MCF 10A (cell line): ENCODE measurements around the gene ADTRP. TPM values are rescaled to one million over a fixed set of nuclear protein-coding genes. Genes with fewer than 3 reads are reported as not detected.

ENCODE experiments used
- BruUV-seq: library from RNA; stranded (reverse); fragments of 400-500 nt; replicated peaks from 2 replicates; lab custom pipeline; 2021; lab: Mats Ljungman, UMichigan
- CTCF ChIA-PET: fragments of 300-600 bp; sonication (Branson Sonifier 250); formaldehyde crosslinking; extraction: SDS; loops from one replicate; lab custom pipeline; 2021; ENCODE audit warnings: antibody characterized with exemption, inconsistent platforms; lab: Yijun Ruan, JAX
- POLR2A ChIA-PET: fragments of 300-600, 350-650 bp; sonication (Branson Sonifier 250); formaldehyde crosslinking; extraction: SDS; loops from one replicate; lab custom pipeline; 2020; ENCODE audit warnings: antibody characterized with exemption, inconsistent platforms; lab: Yijun Ruan, JAX
- DNase-seq: peaks from one replicate; pipeline ENCODE4 v3.0.0-alpha.2; 2018; ENCODE audit not compliant: unreplicated experiment
- H3K27ac Mint-ChIP-seq: one replicate; pipeline ENCODE4 v1.8.0; 2022; ENCODE audit warnings: mild to moderate bottlenecking, low read depth, mixed read lengths; ENCODE audit not compliant: unreplicated experiment
- H3K27me3 Mint-ChIP-seq: one replicate; pipeline ENCODE4 v1.8.0; 2022; ENCODE audit warnings: mixed read lengths; ENCODE audit not compliant: insufficient read depth, unreplicated experiment
- H3K36me3 Mint-ChIP-seq: one replicate; pipeline ENCODE4 v1.8.0; 2022; ENCODE audit warnings: mild to moderate bottlenecking, moderate library complexity, mixed read lengths; ENCODE audit not compliant: insufficient read depth, unreplicated experiment
- H3K4me1 Mint-ChIP-seq: one replicate; pipeline ENCODE4 v1.8.0; 2022; ENCODE audit warnings: mixed read lengths; ENCODE audit not compliant: insufficient read depth, unreplicated experiment
- H3K4me3 Mint-ChIP-seq: one replicate; pipeline ENCODE4 v1.8.0; 2022; ENCODE audit warnings: mild to moderate bottlenecking, moderate library complexity, mixed read lengths; ENCODE audit not compliant: unreplicated experiment
- H3K9me3 Mint-ChIP-seq: one replicate; pipeline ENCODE4 v1.8.0; 2022; ENCODE audit warnings: mixed read lengths; ENCODE audit not compliant: unreplicated experiment
- intact Hi-C: fragments of 100-400 bp; cut with micrococcal nuclease; formaldehyde crosslinking; loops from 2 replicates; pipeline ENCODE4 v1.14.1; 2022
- total RNA-seq: library from RNA; stranded (reverse); gene quantifications from 2 replicates; pipeline ENCODE4 v1.2.3, GENCODE V29; 2022
- TF ChIP-seq, protein P1 (sequence below): fragments of 200-600 bp; IDR thresholded peaks from one replicate; pipeline ENCODE4 v1.8.0; 2022; ENCODE audit warnings: antibody characterized with exemption, mild to moderate bottlenecking; ENCODE audit not compliant: unreplicated experiment

The ADTRP gene
- total RNA-seq, 1 experiment from 2014 or later = 14.8 TPM

GRCh38 chr6:11791354-11792107, 12.9 kb upstream of the ADTRP start:
- Mint-ChIP-seq H3K27ac (no peak overlapping the region), H3K27me3 (no peaks in the 10 kb centered on the region), H3K4me1 (no peaks in the 10 kb centered on the region), H3K4me3 (no peak overlapping the region), H3K36me3 (no peaks in the 10 kb centered on the region), H3K9me3 (no peaks in the 10 kb centered on the region)
- BruUV-seq = no TSS peak
- intact Hi-C loops = no loop called here
- TF ChIP-seq, protein P1, sequence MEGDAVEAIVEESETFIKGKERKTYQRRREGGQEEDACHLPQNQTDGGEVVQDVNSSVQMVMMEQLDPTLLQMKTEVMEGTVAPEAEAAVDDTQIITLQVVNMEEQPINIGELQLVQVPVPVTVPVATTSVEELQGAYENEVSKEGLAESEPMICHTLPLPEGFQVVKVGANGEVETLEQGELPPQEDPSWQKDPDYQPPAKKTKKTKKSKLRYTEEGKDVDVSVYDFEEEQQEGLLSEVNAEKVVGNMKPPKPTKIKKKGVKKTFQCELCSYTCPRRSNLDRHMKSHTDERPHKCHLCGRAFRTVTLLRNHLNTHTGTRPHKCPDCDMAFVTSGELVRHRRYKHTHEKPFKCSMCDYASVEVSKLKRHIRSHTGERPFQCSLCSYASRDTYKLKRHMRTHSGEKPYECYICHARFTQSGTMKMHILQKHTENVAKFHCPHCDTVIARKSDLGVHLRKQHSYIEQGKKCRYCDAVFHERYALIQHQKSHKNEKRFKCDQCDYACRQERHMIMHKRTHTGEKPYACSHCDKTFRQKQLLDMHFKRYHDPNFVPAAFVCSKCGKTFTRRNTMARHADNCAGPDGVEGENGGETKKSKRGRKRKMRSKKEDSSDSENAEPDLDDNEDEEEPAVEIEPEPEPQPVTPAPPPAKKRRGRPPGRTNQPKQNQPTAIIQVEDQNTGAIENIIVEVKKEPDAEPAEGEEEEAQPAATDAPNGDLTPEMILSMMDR = no peak
- CTCF ChIA-PET = interaction anchor here (0.7 kb wide), 1 partner anchor 468 kb away, joined by 3 read pairs; no protein-coding TSS in a partner anchor
- no peak for DNase-seq
- POLR2A ChIA-PET = no interaction called here

DNA sequence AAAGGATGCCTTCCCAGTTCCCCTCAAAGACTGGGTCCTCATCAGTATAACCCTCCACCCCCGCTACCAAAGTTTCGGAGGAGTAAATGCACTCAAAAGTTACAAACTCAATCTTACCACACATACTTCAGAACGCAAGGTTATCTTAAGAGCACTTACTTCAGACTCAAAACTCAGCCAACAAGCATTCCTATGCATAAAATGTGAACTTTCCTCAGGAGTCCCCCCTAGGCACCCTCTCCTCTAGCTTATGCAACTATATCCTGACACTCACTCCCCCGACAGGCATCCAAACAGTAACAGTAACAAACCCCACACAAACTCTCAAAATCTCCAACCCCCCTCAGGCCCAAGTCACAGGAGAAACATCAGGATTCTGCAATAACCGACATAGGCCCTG, 11.1 kb upstream of the ADTRP start:
- intact Hi-C loops = no loop called here
- no peak for DNase-seq
- TF ChIP-seq, protein P1 = no peak
- BruUV-seq = no TSS peak
- Mint-ChIP-seq H3K36me3 (no peaks in the 10 kb centered on the region), H3K9me3 (no peaks in the 10 kb centered on the region), H3K4me1 (peaks cover 5% of the 10 kb centered on the region), H3K27me3 (no peaks in the 10 kb centered on the region), H3K27ac (no peak overlapping the region), H3K4me3 (no peak overlapping the region)
- CTCF ChIA-PET = no interaction called here
- POLR2A ChIA-PET = no interaction called here

DNA sequence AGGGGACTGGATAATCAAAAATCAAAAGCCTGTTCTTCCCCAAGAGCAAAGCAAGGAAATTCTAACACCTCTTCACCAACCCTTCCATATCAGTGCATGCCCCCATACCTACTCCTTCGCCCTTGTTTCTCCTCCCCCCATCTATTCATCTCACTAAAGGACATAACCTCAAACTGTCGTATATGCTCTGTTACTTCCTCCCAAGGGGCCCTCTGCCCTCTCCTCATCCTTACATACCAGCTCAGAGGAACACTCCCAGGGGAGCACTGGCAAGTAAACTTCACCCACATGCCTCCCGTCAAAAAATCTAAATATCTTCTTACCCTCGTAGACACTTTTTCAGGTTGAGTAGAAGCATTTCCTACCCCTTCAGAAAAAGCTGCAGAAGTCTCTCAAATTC, 9.4 kb upstream of the ADTRP start:
- H3K27ac Mint-ChIP-seq = no peak overlapping the region
- peaks cover 5% of the 10 kb centered on the region for H3K36me3 Mint-ChIP-seq
- BruUV-seq = no TSS peak
- TF ChIP-seq, protein P1 = no peak
- intact Hi-C loops = no loop called here
- H3K9me3 Mint-ChIP-seq = peaks cover 6% of the 10 kb centered on the region
- POLR2A ChIA-PET = no interaction called here
- peaks cover 5% of the 10 kb centered on the region for H3K4me1 Mint-ChIP-seq
- DNase-seq = no peak
- CTCF ChIA-PET = no interaction called here
- H3K4me3 Mint-ChIP-seq = no peak overlapping the region
- no peaks in the 10 kb centered on the region for H3K27me3 Mint-ChIP-seq

DNA sequence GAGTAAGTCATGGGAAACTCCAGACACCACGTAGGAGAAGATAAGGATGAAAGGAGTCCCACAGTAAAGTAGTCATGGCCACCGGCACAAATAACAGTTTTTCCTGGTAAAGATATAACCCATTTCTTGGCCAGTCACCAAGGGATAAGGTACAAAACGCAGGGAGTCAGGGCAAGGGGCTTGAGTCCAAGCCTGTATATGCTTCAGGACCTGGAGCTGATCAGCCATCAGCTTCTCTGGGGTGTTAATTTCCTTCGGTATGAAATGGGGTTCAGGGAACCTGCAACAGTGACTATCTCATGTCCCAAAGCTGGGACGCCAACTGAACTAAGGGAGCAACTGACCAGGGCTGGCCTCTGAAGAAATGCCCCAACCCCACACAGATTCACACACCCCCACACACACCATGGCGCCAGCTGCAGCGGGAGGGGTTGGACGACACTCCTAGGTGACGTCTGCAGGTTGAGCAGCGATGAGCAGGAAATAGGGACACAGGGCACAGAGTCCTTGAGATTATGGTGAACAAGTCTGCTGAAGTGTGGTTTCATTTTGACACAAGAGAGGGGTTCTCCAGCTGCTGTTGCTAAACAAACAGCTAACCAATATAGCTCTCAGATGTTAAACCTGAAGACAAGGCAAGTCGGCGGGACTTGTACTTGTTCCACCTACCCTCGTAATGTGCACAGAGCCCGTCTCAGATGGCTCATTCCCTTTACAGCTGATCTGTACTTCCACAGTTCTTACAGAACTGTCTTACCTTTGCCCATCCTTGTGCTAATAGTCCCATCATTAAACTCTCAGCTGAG, 7.4 kb upstream of the ADTRP start:
- TF ChIP-seq, protein P1 = no peak
- BruUV-seq = no TSS peak
- Mint-ChIP-seq H3K4me3 (no peak overlapping the region), H3K9me3 (peaks cover 8% of the 10 kb centered on the region), H3K27me3 (no peaks in the 10 kb centered on the region), H3K36me3 (peaks cover 9% of the 10 kb centered on the region), H3K4me1 (peaks cover 5% of the 10 kb centered on the region), H3K27ac (no peak overlapping the region)
- DNase-seq = no peak
- ChIA-PET CTCF (interaction anchor here (0.6 to 1.2 kb wide), 5 partner anchors 11 to 822 kb away, joined by 3 to 6 read pairs (median 4); no protein-coding TSS in a partner anchor), POLR2A (interaction anchor here (0.6 to 1.9 kb wide), 5 partner anchors 13 to 677 kb away, joined by 3 to 11 read pairs (median 5); no protein-coding TSS in a partner anchor)
- intact Hi-C loops = no loop called here
